Thyroid gland (tissue), 4 donors: ENCODE results near the gene DOCK3.

Experiments
- POLR2A ChIP-seq, 2 donors: fragments of 450-650 bp; IDR thresholded peaks; one replicate each; pipeline ENCODE4 v1.6.1; 2017; ENCODE audit warnings: antibody characterized with exemption in 2 of 2, mild to moderate bottlenecking in 2 of 2, moderate library complexity in 1 of 2
- TF ChIP-seq, protein P1 (sequence below), 6 experiments: fragments of 200-600 bp in 3 of 6; fragments of 450-650 bp in 3 of 6; sonication (generic) in 3 of 6; IDR thresholded peaks; one replicate each; pipeline ENCODE4 v1.5.1; 2016 to 2019; ENCODE audit warnings: antibody characterized with exemption in 6 of 6, mild to moderate bottlenecking in 2 of 6, inconsistent platforms in 1 of 6, moderate library complexity in 1 of 6

GRCh38 chr3:50816894-50817293 lies 142.2 kb downstream of the DOCK3 start:
- no peak for TF ChIP-seq POLR2A (IDR thresholded peaks at IDR 0.05)
- TF ChIP-seq, protein P1, sequence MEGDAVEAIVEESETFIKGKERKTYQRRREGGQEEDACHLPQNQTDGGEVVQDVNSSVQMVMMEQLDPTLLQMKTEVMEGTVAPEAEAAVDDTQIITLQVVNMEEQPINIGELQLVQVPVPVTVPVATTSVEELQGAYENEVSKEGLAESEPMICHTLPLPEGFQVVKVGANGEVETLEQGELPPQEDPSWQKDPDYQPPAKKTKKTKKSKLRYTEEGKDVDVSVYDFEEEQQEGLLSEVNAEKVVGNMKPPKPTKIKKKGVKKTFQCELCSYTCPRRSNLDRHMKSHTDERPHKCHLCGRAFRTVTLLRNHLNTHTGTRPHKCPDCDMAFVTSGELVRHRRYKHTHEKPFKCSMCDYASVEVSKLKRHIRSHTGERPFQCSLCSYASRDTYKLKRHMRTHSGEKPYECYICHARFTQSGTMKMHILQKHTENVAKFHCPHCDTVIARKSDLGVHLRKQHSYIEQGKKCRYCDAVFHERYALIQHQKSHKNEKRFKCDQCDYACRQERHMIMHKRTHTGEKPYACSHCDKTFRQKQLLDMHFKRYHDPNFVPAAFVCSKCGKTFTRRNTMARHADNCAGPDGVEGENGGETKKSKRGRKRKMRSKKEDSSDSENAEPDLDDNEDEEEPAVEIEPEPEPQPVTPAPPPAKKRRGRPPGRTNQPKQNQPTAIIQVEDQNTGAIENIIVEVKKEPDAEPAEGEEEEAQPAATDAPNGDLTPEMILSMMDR (IDR thresholded peaks at IDR 0.05), result no peak
